Gastroesophageal sphincter (tissue), 4 donors: ENCODE measurements around the gene ACOT12. TPM values are rescaled to one million over a fixed set of nuclear protein-coding genes. Genes with fewer than 3 reads are reported as not detected.

Experiments
- ATAC-seq: fragments of 150-250 bp; one replicate; pipeline ENCODE4 v1.9.1; 2016; ENCODE audit warnings: mild to moderate bottlenecking, moderate library complexity
- H3K27ac ChIP-seq, 4 donors: fragments of 200-600 bp; sonication (generic) in 3 of 4; 1 replicate in 3 of 4; 2 replicates in 1 of 4; pipeline ENCODE4 v1.5.1; 2016 to 2019
- H3K27me3 ChIP-seq: fragments of 200-600 bp; sonication (generic); one replicate; pipeline ENCODE4 v1.5.1; 2019
- H3K36me3 ChIP-seq, 2 donors: fragments of 200-600 bp; sonication (generic); one replicate each; pipeline ENCODE4 v1.5.1; 2019; ENCODE audit warnings: control low read depth in 1 of 2
- H3K4me1 ChIP-seq, 3 donors: fragments of 200-600 bp; sonication (generic); 1 replicate in 2 of 3; 2 replicates in 1 of 3; pipeline ENCODE4 v1.5.1; 2016 to 2019; ENCODE audit warnings: control low read depth in 2 of 3
- H3K4me3 ChIP-seq, 2 donors: fragments of 200-600 bp; sonication (generic); one replicate each; pipeline ENCODE4 v1.5.1; 2019; ENCODE audit warnings: mild to moderate bottlenecking in 1 of 2, moderate library complexity in 1 of 2
- H3K9me3 ChIP-seq, 3 donors: fragments of 200-600 bp; sonication (generic); one replicate each; pipeline ENCODE4 v1.5.1; 2017 to 2019; ENCODE audit warnings: control low read depth in 2 of 3
- CTCF ChIP-seq, 4 experiments: fragments of 200-600 bp in 2 of 4; fragments of 450-650 bp in 2 of 4; sonication (generic) in 1 of 4; IDR thresholded peaks; one replicate each; pipeline ENCODE4 v1.5.1; 2017 to 2019; ENCODE audit warnings: antibody characterized with exemption in 4 of 4, mild to moderate bottlenecking in 2 of 4, moderate library complexity in 2 of 4
- EP300 ChIP-seq: sonication (generic); formaldehyde crosslinking; IDR thresholded peaks from one replicate; pipeline ENCODE4 v1.6.1; 2017; ENCODE audit warnings: antibody characterized with exemption, mild to moderate bottlenecking
- POLR2A ChIP-seq, 2 donors: fragments of 450-650 bp; IDR thresholded peaks; one replicate each; pipeline ENCODE4 v1.6.1; 2017; ENCODE audit warnings: antibody characterized with exemption in 2 of 2, mild to moderate bottlenecking in 2 of 2, moderate library complexity in 1 of 2
- POLR2AphosphoS5 ChIP-seq: sonication (generic); formaldehyde crosslinking; IDR thresholded peaks from one replicate; pipeline ENCODE4 v1.6.1; 2017; ENCODE audit warnings: antibody characterized with exemption
- WGBS, 2 donors: methylation state at CpG; one replicate each; pipeline ENCODE4 v1.1.5; 2018; ENCODE audit warnings: low coverage in 1 of 2; 5-methylcytosine and 5-hydroxymethylcytosine counted together
- total RNA-seq, 4 donors: library from RNA; depleted of rRNA; stranded (reverse); fragments of >200 nt; gene quantifications; one replicate each; pipeline ENCODE4 v1.1.0, GENCODE V29; 2016

The ACOT12 gene
- total RNA-seq, 4 donors from 2014 or later: not detected

GRCh38 chr5:81359108-81359507 lies 34.8 kb downstream of the ACOT12 start:
- Histone ChIP-seq H3K4me3 (no peak overlapping the region), H3K27me3 (no peaks in the 10 kb centered on the region), H3K9me3 (no peaks in the 10 kb centered on the region), H3K27ac (no peak overlapping the region), H3K4me1 (no peaks in the 10 kb centered on the region), H3K36me3 (no peaks in the 10 kb centered on the region)
- no peak for ATAC-seq
- WGBS, 2 donors: 29 to 33% methylated on average over 1 to 3 of the region's 5 CpGs
- TF ChIP-seq CTCF (IDR thresholded peaks at IDR 0.05): no peak

DNA sequence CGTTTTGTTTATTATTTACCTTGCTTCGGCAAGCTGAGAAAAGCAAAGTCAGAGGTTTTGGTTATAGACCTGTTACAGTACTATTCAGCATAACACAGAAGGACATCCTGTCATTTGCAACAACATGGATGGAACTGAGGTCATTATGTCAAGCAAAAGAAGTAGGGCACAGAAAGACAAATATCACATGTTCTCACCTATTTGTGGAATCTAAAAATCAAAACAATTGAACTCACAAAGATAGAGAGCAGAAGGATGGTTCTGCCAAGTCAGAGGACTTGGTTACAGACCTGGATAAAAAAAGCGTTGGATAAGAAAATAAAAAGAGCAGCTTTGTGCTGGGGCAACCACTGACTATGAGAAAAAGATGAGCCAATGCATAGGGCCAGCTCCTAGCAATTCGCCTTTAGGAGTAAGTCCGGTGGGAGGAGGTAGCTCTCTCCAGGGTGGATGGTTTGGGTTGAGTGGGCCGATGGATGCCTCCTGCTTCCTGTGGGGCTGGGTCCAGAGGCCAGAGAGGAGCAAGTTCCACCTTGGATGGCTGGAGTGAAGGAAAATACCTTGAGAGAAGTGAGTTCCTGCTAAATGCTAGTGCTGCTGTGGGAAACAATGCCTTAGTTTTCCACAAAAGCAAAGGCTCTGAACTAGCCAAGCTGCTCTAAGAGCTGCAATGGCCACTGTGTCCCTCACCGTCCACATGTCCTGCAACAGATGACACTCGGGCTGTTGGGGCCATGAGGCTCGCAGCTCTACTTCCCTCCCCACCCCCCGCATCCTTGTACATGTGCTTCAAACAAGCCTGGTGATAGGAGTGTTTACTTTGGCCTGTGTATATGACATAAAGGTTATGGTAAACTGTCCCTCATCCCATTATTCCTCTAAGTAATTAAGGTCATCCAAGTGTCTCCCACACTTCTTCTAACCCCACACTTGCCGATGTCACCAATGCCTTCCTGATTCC lies 38.4 kb downstream of the ACOT12 start:
- no peaks in the 10 kb centered on the region for H3K9me3 ChIP-seq
- no peak for ATAC-seq
- 65 to 82% methylated on average over 11 of the region's 11 CpGs for WGBS, 2 donors
- H3K4me3 ChIP-seq: no peak overlapping the region
- TF ChIP-seq CTCF (IDR thresholded peaks at IDR 0.05): no peak
- no peak for TF ChIP-seq POLR2AphosphoS5
- no peak for TF ChIP-seq POLR2A (IDR thresholded peaks at IDR 0.05)
- no peak for TF ChIP-seq EP300
- no peaks in the 10 kb centered on the region for H3K36me3 ChIP-seq
- no peaks in the 10 kb centered on the region for H3K4me1 ChIP-seq
- H3K27ac ChIP-seq: no peak overlapping the region
- H3K27me3 ChIP-seq: no peaks in the 10 kb centered on the region

GRCh38 chr5:81354093-81354492 lies 39.8 kb downstream of the ACOT12 start:
- Histone ChIP-seq H3K9me3 (no peaks in the 10 kb centered on the region), H3K36me3 (no peaks in the 10 kb centered on the region), H3K4me3 (no peak overlapping the region), H3K27me3 (no peaks in the 10 kb centered on the region), H3K4me1 (no peaks in the 10 kb centered on the region), H3K27ac (no peak overlapping the region)
- no peak for ATAC-seq
- no peak for TF ChIP-seq POLR2AphosphoS5
- 53 to 58% methylated on average over 1 to 2 of the region's 2 CpGs for WGBS, 2 donors

GRCh38 chr5:81353189-81353588 lies 40.7 kb downstream of the ACOT12 start:
- ATAC-seq: no peak
- H3K4me3 ChIP-seq: no peak overlapping the region
- no peaks in the 10 kb centered on the region for H3K4me1 ChIP-seq
- 30 to 56% methylated on average over 5 of the region's 5 CpGs for WGBS, 2 donors
- H3K27me3 ChIP-seq: no peaks in the 10 kb centered on the region
- TF ChIP-seq POLR2A (IDR thresholded peaks at IDR 0.05) (no peak), POLR2AphosphoS5 (no peak), EP300 (no peak)
- no peaks in the 10 kb centered on the region for H3K9me3 ChIP-seq
- H3K36me3 ChIP-seq: no peaks in the 10 kb centered on the region
- no peak overlapping the region for H3K27ac ChIP-seq

GRCh38 chr5:81350507-81350906 lies 43.4 kb downstream of the ACOT12 start:
- Histone ChIP-seq H3K27ac (no peak overlapping the region), H3K4me1 (no peaks in the 10 kb centered on the region), H3K9me3 (no peaks in the 10 kb centered on the region), H3K27me3 (no peaks in the 10 kb centered on the region), H3K4me3 (no peak overlapping the region), H3K36me3 (no peaks in the 10 kb centered on the region)
- no peak for TF ChIP-seq CTCF (IDR thresholded peaks at IDR 0.05)
- TF ChIP-seq EP300: no peak
- no peak for TF ChIP-seq POLR2AphosphoS5
- TF ChIP-seq POLR2A (IDR thresholded peaks at IDR 0.05): no peak
- no peak for ATAC-seq

GRCh38 chr5:81349161-81349560 lies 44.8 kb downstream of the ACOT12 start:
- no peaks in the 10 kb centered on the region for H3K27me3 ChIP-seq
- H3K9me3 ChIP-seq: no peaks in the 10 kb centered on the region
- WGBS, 2 donors: 35 to 71% methylated on average over 2 to 4 of the region's 4 CpGs
- no peaks in the 10 kb centered on the region for H3K36me3 ChIP-seq
- no peak for ATAC-seq
- H3K4me3 ChIP-seq: no peak overlapping the region
- no peaks in the 10 kb centered on the region for H3K4me1 ChIP-seq
- H3K27ac ChIP-seq: no peak overlapping the region
- TF ChIP-seq CTCF (IDR thresholded peaks at IDR 0.05) (no peak), POLR2AphosphoS5 (no peak), POLR2A (IDR thresholded peaks at IDR 0.05) (no peak), EP300 (no peak)
